GM06990 (cell line): ENCODE measurements around the gene KLF13.

Experiments
- DNase-seq: peaks from one replicate; pipeline ENCODE4 v3.0.0-alpha.2; 2011; ENCODE audit not compliant: insufficient read length; ENCODE audit errors: extremely low read depth
- H3K27me3 ChIP-seq: replicated peaks from 2 replicates; pipeline ENCODE4 v1.6.0; 2011; ENCODE audit warnings: low read length; ENCODE audit not compliant: control insufficient read depth, insufficient read depth
- H3K36me3 ChIP-seq: 2 replicates; pipeline ENCODE4 v1.5.1; 2011; ENCODE audit warnings: low read length; ENCODE audit not compliant: control insufficient read depth, insufficient read depth
- H3K4me3 ChIP-seq: replicated peaks from 2 replicates; pipeline ENCODE4 v1.5.1; 2011; ENCODE audit warnings: low read depth, mild to moderate bottlenecking, control low read depth, low read length
- TF ChIP-seq, protein P1 (sequence below): IDR thresholded peaks from 2 replicates; pipeline ENCODE4 v1.5.1; 2011; ENCODE audit warnings: low read length, control low read depth, mild to moderate bottlenecking, inconsistent platforms; ENCODE audit not compliant: insufficient read depth, poor library complexity, severe bottlenecking

Gene KLF13

DNA sequence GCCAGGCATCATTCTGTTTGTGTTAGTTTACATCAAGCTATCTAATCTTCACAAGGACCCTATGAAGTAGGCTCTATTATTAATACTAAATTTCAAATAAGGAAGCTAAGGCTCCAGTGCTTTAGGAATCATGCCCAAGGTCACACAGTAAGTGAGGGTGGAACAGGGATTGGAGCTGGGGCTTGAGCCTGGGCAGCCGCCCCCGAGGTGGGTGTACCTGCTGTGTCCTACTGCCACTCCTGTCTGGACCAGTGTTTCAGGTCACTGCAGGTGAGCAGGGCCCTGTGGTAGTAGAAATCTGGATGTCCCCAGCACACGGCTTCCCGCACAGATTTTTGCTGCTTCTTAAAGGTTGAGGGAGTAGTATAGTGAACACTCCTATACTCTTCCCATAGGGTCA, 6.5 kb downstream of the KLF13 start:
- Histone ChIP-seq H3K4me3 (no peak overlapping the region), H3K36me3 (peaks cover 8% of the 10 kb centered on the region), H3K27me3 (no peaks in the 10 kb centered on the region)
- DNase-seq, result no peak
- TF ChIP-seq, protein P1, sequence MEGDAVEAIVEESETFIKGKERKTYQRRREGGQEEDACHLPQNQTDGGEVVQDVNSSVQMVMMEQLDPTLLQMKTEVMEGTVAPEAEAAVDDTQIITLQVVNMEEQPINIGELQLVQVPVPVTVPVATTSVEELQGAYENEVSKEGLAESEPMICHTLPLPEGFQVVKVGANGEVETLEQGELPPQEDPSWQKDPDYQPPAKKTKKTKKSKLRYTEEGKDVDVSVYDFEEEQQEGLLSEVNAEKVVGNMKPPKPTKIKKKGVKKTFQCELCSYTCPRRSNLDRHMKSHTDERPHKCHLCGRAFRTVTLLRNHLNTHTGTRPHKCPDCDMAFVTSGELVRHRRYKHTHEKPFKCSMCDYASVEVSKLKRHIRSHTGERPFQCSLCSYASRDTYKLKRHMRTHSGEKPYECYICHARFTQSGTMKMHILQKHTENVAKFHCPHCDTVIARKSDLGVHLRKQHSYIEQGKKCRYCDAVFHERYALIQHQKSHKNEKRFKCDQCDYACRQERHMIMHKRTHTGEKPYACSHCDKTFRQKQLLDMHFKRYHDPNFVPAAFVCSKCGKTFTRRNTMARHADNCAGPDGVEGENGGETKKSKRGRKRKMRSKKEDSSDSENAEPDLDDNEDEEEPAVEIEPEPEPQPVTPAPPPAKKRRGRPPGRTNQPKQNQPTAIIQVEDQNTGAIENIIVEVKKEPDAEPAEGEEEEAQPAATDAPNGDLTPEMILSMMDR, result no peak

DNA sequence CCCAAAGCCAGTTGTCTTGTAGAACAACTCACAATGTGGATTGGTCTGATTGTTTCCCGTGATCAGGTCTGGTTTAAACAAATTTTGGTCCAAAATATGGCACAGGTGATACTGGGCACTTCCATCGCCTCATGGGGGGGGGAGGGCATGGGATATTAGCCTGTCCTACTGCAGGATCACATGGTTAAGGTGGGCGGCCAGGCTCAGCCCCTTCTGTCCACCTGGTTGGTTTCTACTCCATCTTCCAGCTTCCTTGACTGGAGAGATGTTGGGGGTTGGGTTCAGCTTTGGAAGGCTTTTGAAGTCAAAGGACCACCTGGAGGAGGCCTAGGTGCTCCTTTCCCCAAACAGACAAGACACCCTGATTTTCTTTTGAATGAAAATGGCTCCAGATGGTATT, 7.2 kb downstream of the KLF13 start:
- Histone ChIP-seq H3K36me3 (peaks cover 8% of the 10 kb centered on the region), H3K4me3 (no peak overlapping the region), H3K27me3 (no peaks in the 10 kb centered on the region)
- no peak for DNase-seq
- TF ChIP-seq, protein P1, result no peak

DNA sequence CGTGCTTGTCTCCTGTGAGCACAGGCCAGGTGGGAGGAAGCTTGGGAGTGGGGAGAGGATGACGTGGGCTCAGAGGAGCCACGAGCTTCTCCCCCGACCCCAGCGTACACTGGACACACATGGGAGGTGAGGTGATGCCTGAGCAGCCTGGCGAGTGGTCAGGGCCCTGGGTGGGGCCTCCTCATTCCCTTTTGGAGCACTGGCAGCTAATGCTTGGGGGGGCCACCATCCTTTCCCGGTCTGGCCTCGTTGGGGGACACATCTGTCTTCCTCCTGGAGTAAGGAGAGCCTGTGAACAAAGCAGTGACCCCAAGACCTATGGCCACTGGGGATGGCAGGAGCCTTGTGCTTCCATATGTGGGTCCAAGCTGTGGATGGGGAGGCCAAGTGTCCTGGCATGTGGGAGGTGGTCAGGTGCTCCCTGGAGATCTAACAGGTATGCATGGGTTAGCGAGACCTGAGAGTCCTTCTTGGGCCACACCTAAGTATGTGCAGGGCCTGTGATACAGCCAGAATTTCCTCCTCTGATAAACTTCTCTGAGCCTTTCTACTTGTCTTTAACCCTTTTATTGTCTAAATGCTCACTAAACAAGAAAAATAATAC, 9.5 kb downstream of the KLF13 start:
- DNase-seq, result no peak
- TF ChIP-seq, protein P1, result no peak
- no peak overlapping the region for H3K4me3 ChIP-seq
- peaks cover 8% of the 10 kb centered on the region for H3K36me3 ChIP-seq
- no peaks in the 10 kb centered on the region for H3K27me3 ChIP-seq

DNA sequence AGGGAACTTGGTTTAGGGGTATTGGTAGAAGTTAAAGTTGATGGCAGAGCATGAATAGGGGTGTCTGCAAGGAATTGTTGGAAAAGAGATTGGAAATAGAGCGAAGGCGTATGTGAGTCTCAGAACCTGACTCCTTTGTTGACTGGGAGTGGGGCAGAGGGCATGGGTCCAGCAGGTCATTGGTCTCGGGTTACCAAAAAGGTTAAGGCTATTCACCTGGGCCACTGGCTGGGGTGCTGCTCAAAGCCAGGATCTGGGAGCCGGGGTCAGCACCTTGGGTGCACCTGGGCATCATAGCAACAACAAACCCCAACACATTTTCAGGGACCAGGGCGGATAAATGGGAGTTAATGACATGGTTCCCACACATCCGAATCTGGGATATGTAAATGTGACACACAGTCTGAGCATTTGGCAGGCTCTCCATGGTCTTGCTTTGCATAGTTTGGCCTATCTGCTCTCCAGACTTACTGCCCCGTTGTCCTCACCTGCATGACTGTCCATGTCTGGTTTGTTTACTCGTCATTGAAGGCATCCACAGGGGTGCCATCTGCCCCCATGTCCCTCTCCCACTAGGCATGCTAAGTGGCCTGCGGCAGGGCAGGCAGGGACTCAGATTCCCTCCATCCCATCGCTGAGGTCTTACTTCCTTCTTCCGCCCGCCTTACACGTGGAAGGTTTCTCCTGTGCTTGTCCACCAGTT, 10.1 kb downstream of the KLF13 start:
- Histone ChIP-seq H3K36me3 (peaks cover 8% of the 10 kb centered on the region), H3K4me3 (no peak overlapping the region), H3K27me3 (no peaks in the 10 kb centered on the region)
- TF ChIP-seq, protein P1, result no peak
- no peak for DNase-seq

DNA sequence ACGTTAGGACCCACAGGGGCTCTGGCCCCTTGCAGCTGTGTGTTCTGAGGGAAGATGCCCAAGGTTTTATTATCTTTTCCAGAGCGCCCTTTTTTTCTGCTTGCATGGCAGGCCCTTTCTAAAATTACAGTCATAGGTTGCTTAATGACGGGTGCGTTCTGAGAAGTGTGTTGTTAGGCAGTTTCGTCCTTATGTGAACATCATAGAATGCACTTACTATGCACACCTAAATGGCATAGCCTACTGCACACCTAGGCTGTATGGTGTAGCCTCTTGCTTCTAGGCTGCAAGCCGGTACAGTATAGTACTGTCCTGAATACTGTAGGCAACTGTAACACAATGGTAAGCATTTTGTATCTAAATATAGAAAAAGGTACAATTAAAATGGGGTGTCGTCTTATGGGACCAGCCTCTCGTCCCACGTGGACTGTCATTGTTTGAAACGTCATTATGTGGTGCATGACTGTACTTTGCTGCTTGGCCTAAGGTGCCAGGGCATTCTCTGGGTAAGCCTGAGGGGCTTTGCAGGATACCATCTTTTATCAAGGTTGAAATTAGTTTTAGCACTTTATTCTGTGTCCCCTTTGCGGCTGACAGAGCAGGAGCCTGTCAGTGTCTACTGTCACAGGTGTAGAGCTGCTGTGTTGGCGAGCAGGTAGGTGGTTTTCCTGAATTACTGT, 10.9 kb downstream of the KLF13 start:
- TF ChIP-seq, protein P1, result no peak
- no peak for DNase-seq
- H3K36me3 ChIP-seq, result peaks cover 8% of the 10 kb centered on the region

More for the DNA sequence above, 10.9 kb downstream of the KLF13 start:
- no peaks in the 10 kb centered on the region for H3K27me3 ChIP-seq
- no peak overlapping the region for H3K4me3 ChIP-seq
